Endothelial cell of umbilical vein (primary cell): ENCODE measurements around the gene NDUFS3. TPM values are rescaled to one million over a fixed set of nuclear protein-coding genes. Genes with fewer than 3 reads are reported as not detected.

Experiments
- BruUV-seq: library from RNA; stranded (reverse); fragments of 400-500 nt; replicated peaks from 2 replicates; lab custom pipeline; 2021; lab: Mats Ljungman, UMichigan
- CTCF ChIA-PET: fragments of 300-600, 350-600 bp; sonication (Branson Sonifier 250); formaldehyde crosslinking; loops from one replicate; lab custom pipeline; 2021; ENCODE audit warnings: antibody characterized with exemption, inconsistent platforms; lab: Charles Lee
- POLR2A ChIA-PET: fragments of 300-600, 350-600 bp; sonication (Branson Sonifier 250); formaldehyde crosslinking; loops from one replicate; lab custom pipeline; 2021; ENCODE audit warnings: antibody characterized with exemption, inconsistent platforms; lab: Charles Lee
- DNase-seq: peaks from one replicate; pipeline ENCODE4 v3.0.0-alpha.2; 2011; ENCODE audit warnings: low read depth, low spot score
- FAIRE-seq: peaks from 2 replicates; lab custom pipeline; 2011; peaks lifted over from hg19 to GRCh38; lab: Jason Lieb, UNC
- H2AFZ ChIP-seq: 2 replicates; pipeline ENCODE4 v1.6.0; 2012; ENCODE audit warnings: low read depth, low read length, control low read depth, inconsistent platforms
- H3K27ac ChIP-seq: 2 replicates; pipeline ENCODE4 v1.5.1; 2011; ENCODE audit warnings: low read depth, mild to moderate bottlenecking, control low read depth, low read length, moderate library complexity; ENCODE audit not compliant: insufficient read depth
- H3K27me3 ChIP-seq, 2 experiments: 2 replicates each; pipeline versions ENCODE4 v1.6.0 to v1.6.1; 2011; ENCODE audit warnings: low read length in 2 of 2, mixed read lengths in 1 of 2; ENCODE audit not compliant: control insufficient read depth in 2 of 2, insufficient read depth in 2 of 2
- H3K36me3 ChIP-seq, 2 experiments: 2 replicates in 1 of 2; 3 replicates in 1 of 2; pipeline ENCODE4 v1.5.1; 2011; ENCODE audit warnings: low read length in 2 of 2, mild to moderate bottlenecking in 1 of 2, moderate library complexity in 1 of 2; ENCODE audit not compliant: control insufficient read depth in 2 of 2, insufficient read depth in 2 of 2; ENCODE audit errors: extremely low read depth in 1 of 2
- H3K4me1 ChIP-seq: 3 replicates; pipeline ENCODE4 v1.5.1; 2011; ENCODE audit warnings: mild to moderate bottlenecking, low read length; ENCODE audit not compliant: control insufficient read depth, insufficient read depth; ENCODE audit errors: extremely low read depth
- H3K4me2 ChIP-seq: 2 replicates; pipeline ENCODE4 v1.6.1; 2011; ENCODE audit warnings: low read length, control low read depth, mixed read lengths; ENCODE audit not compliant: insufficient read depth
- H3K4me3 ChIP-seq, 3 experiments: fragments of 200-600 bp in 1 of 3; sonication (generic), shearing (Covaris generic) in 1 of 3; replicated peaks in 1 of 3; 2 replicates each; pipeline ENCODE4 v1.5.1; 2011 to 2016; ENCODE audit warnings: control low read depth in 3 of 3, low read length in 3 of 3, mild to moderate bottlenecking in 2 of 3, inconsistent platforms in 1 of 3, low read depth in 1 of 3, moderate library complexity in 1 of 3; ENCODE audit not compliant: insufficient read depth in 1 of 3
- H3K79me2 ChIP-seq: 2 replicates; pipeline ENCODE4 v1.6.0; 2012; ENCODE audit warnings: low read length, inconsistent platforms; ENCODE audit not compliant: control insufficient read depth, insufficient read depth
- H3K9ac ChIP-seq: replicated peaks from 2 replicates; pipeline ENCODE3; 2011; ENCODE audit warnings: low read length, control low read depth; ENCODE audit not compliant: insufficient read depth; ENCODE audit errors: extremely low read depth
- H3K9me1 ChIP-seq: replicated peaks from 3 replicates; pipeline ENCODE4 v1.6.0; 2011; ENCODE audit warnings: mild to moderate bottlenecking, low read length; ENCODE audit not compliant: control insufficient read depth, insufficient read depth; ENCODE audit errors: extremely low read depth
- H3K9me3 ChIP-seq: replicated peaks from 2 replicates; pipeline ENCODE4 v1.5.1; 2012; ENCODE audit warnings: low read length, inconsistent platforms; ENCODE audit not compliant: control insufficient read depth, insufficient read depth
- H4K20me1 ChIP-seq: replicated peaks from 2 replicates; pipeline ENCODE3; 2011; ENCODE audit warnings: mild to moderate bottlenecking, low read length; ENCODE audit not compliant: control insufficient read depth, insufficient read depth; ENCODE audit errors: extremely low read depth
- EZH2 ChIP-seq: IDR thresholded peaks from 2 replicates; pipeline ENCODE4 v1.6.1; 2012; ENCODE audit warnings: borderline replicate concordance, low read depth, mild to moderate bottlenecking, moderate library complexity, low read length, inconsistent platforms; ENCODE audit not compliant: severe bottlenecking
- FOS ChIP-seq: IDR thresholded peaks from 2 replicates; pipeline ENCODE4 v1.6.1; 2011; ENCODE audit warnings: mild to moderate bottlenecking, low read length, moderate library complexity, borderline replicate concordance; ENCODE audit not compliant: insufficient read depth
- GATA2 ChIP-seq: IDR thresholded peaks from 2 replicates; pipeline ENCODE4 v1.7.0; 2011; ENCODE audit warnings: low read depth, mild to moderate bottlenecking, moderate library complexity, mixed read lengths, low read length; ENCODE audit not compliant: insufficient read length, insufficient read depth
- JUN ChIP-seq: IDR thresholded peaks from 2 replicates; pipeline ENCODE4 v1.6.1; 2011; ENCODE audit warnings: borderline replicate concordance, low read depth; ENCODE audit not compliant: insufficient read length, insufficient read depth
- MAX ChIP-seq: IDR thresholded peaks from 2 replicates; pipeline ENCODE4 v1.6.1; 2011; ENCODE audit not compliant: insufficient read depth, insufficient read length
- POLR2A ChIP-seq: IDR thresholded peaks from 2 replicates; pipeline ENCODE4 v1.6.1; 2012; ENCODE audit warnings: low read depth, mild to moderate bottlenecking, control low read depth, low read length
- POLR2AphosphoS5 ChIP-seq: IDR thresholded peaks from 2 replicates; pipeline ENCODE4 v1.6.1; 2012; ENCODE audit warnings: low read depth, mild to moderate bottlenecking, control low read depth, low read length, moderate library complexity; ENCODE audit not compliant: insufficient read depth
- dilution Hi-C: fragments of 300-500 bp; cut with MboI; formaldehyde crosslinking; loops from one replicate; pipeline ENCODE4 v1.15.0; 2019; ENCODE audit warnings: low sequenced_read_pairs; ENCODE audit not compliant: extremely low pct_ligation_motif_present
- intact Hi-C: fragments of 100-400 bp; cut with micrococcal nuclease; formaldehyde crosslinking; loops from one replicate; pipeline ENCODE4 v1.10.0; 2022
- polyA plus RNA-seq, 4 experiments: library from polyadenylated mRNA; depleted of rRNA in 3 of 4; stranded (reverse) in 3 of 4; unstranded in 1 of 4; fragments of >200 nt; gene quantifications; 2 replicates each; pipeline versions ENCODE4 v1.2.1 to v1.2.3, GENCODE V29; 2011 to 2012; ENCODE audit warnings: missing spikeins in 1 of 4
- total RNA-seq: library from RNA; stranded (reverse); gene quantifications from 2 replicates; pipeline ENCODE4 v1.2.3, GENCODE V29; 2021
- TF ChIP-seq, protein P1 (sequence below), 2 donors: IDR thresholded peaks; 1 replicate in 1 of 2; 2 replicates in 1 of 2; pipeline ENCODE4 v1.5.1; 2011; ENCODE audit warnings: low read length in 2 of 2, mild to moderate bottlenecking in 2 of 2, moderate library complexity in 2 of 2, control low read depth in 1 of 2, inconsistent platforms in 1 of 2, low read depth in 1 of 2; ENCODE audit not compliant: insufficient read depth in 1 of 2; ENCODE audit errors: extremely low read depth in 1 of 2

NDUFS3 gene
- total and polyA plus RNA-seq, 2 donors (not counting 3 experiments of a cell fraction or from before 2014, with no cell fraction given) = 99.7 to 169 TPM

DNA sequence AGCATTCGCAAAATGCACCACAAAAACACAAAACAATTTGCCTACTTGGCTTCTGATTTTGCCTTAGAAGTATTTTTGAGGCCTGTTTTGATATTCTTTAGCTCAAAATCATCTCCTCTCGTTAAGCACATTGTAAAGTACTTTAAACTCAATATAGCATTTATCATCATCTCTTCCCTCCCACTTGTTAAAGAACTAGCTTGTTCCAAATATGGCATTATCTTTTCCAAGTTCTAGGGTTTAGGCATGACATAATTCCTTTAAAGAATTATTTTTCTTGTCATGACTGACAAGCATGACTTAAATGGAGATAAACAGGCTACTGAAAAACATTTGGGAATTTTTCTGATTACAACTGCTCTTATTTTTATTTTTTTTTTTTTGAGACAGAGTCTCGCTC, 47.2 kb upstream of the NDUFS3 start:
- Histone ChIP-seq H3K4me3 (no peak overlapping the region), H3K36me3 (no peaks in the 10 kb centered on the region), H3K79me2 (peaks cover 99% of the 10 kb centered on the region), H3K9ac (no peak overlapping the region), H2AFZ (no peak overlapping the region), H3K9me3 (no peaks in the 10 kb centered on the region), H3K27me3 (no peaks in the 10 kb centered on the region), H4K20me1 (peaks cover 10% of the 10 kb centered on the region), H3K4me1 (no peaks in the 10 kb centered on the region), H3K9me1 (no peaks in the 10 kb centered on the region), H3K27ac (no peak overlapping the region), H3K4me2 (no peak overlapping the region)
- ChIA-PET CTCF (interaction anchor here (1.5 kb wide), 1 partner anchor 20 kb away, joined by 4 read pairs; no protein-coding TSS in a partner anchor), POLR2A (no interaction called here)
- dilution Hi-C loops (no loop called here), intact Hi-C loops (no loop called here)
- no peak for FAIRE-seq
- no TSS peak for BruUV-seq
- TF ChIP-seq POLR2A (no peak), MAX (no peak), POLR2AphosphoS5 (no peak), GATA2 (no peak), EZH2 (no peak), JUN (no peak), FOS (no peak)
- TF ChIP-seq, protein P1, sequence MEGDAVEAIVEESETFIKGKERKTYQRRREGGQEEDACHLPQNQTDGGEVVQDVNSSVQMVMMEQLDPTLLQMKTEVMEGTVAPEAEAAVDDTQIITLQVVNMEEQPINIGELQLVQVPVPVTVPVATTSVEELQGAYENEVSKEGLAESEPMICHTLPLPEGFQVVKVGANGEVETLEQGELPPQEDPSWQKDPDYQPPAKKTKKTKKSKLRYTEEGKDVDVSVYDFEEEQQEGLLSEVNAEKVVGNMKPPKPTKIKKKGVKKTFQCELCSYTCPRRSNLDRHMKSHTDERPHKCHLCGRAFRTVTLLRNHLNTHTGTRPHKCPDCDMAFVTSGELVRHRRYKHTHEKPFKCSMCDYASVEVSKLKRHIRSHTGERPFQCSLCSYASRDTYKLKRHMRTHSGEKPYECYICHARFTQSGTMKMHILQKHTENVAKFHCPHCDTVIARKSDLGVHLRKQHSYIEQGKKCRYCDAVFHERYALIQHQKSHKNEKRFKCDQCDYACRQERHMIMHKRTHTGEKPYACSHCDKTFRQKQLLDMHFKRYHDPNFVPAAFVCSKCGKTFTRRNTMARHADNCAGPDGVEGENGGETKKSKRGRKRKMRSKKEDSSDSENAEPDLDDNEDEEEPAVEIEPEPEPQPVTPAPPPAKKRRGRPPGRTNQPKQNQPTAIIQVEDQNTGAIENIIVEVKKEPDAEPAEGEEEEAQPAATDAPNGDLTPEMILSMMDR (IDR thresholded peaks at IDR 0.05; ENCODE audit: extremely low read depth in 1 of 2, insufficient read depth in 1 of 2, low read depth in 1 of 2, low read length in 2 of 2) = no peak
- no peak for DNase-seq
